Measurements from ENCODE around the gene RABL3.
"Not testable (repeated sequence)": the region's sequence is repeated elsewhere in the genome, so short reads cannot be mapped to it uniquely, and the experiment has no call there.

- not testable (repeated sequence) for TF ChIP-seq CTCF, POLR2AphosphoS5, POLR2A, EP300 (IDR thresholded peaks at IDR 0.05)
Measured at GRCh38 chr3:120738006-120738405, 4.3 kb downstream of the RABL3 start.

Measured in upper lobe of left lung (tissue), 4 donors.